Measurements from ENCODE around the gene FAM216B. TPM values are rescaled to one million over a fixed set of nuclear protein-coding genes. Genes with fewer than 3 reads are reported as not detected.

Gene FAM216B
- total RNA-seq, 1 donor from 2014 or later: not detected

DNA sequence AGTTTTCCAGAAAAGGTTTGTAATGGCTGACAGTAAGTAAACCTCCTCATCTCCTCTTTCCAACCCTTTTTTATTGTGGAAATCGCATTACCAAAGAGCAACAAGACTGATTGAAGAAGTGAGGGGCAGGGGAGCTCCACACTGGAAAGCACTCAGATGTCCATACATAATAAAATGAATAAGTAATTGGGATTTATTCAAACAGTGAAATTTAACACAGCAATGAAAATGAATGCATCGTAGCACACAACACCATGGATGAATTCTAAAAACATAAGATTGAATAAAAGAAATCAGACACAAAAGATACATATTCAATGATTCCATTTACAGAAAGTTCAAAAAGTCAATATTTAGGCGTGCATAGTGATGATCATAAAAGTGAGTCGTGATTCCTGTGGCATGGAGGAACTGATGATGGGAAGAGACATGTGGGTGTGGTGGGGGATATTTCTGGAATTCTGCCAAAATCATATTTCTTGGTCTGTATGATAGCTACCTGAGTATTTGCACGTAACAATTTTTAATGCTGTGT lies 18.8 kb downstream of the FAM216B start:
- no peaks in the 10 kb centered on the region for H3K36me3 Mint-ChIP-seq (ENCODE audit: low read depth, unreplicated experiment)
- H3K4me1 Mint-ChIP-seq (ENCODE audit: low read depth, unreplicated experiment): peaks cover 4% of the 10 kb centered on the region
- no peak overlapping the region for H3K27ac Mint-ChIP-seq (ENCODE audit: unreplicated experiment)
- no peak overlapping the region for H3K4me3 ChIP-seq (ENCODE audit: insufficient read depth, low read depth, low read length)
- H3K9ac ChIP-seq (ENCODE audit: low read length): no peak overlapping the region
- H3K4me2 ChIP-seq (ENCODE audit: low read length): no peak overlapping the region
- H3K27ac ChIP-seq (ENCODE audit: low read depth, low read length): no peak overlapping the region
- no peak for TF ChIP-seq EZH2 (IDR thresholded peaks at IDR 0.05; ENCODE audit: insufficient read depth, low read length)
- TF ChIP-seq, protein P1, sequence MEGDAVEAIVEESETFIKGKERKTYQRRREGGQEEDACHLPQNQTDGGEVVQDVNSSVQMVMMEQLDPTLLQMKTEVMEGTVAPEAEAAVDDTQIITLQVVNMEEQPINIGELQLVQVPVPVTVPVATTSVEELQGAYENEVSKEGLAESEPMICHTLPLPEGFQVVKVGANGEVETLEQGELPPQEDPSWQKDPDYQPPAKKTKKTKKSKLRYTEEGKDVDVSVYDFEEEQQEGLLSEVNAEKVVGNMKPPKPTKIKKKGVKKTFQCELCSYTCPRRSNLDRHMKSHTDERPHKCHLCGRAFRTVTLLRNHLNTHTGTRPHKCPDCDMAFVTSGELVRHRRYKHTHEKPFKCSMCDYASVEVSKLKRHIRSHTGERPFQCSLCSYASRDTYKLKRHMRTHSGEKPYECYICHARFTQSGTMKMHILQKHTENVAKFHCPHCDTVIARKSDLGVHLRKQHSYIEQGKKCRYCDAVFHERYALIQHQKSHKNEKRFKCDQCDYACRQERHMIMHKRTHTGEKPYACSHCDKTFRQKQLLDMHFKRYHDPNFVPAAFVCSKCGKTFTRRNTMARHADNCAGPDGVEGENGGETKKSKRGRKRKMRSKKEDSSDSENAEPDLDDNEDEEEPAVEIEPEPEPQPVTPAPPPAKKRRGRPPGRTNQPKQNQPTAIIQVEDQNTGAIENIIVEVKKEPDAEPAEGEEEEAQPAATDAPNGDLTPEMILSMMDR (IDR thresholded peaks at IDR 0.05; ENCODE audit: insufficient read depth, low read depth, low read length): no peak
- FAIRE-seq (no peak), DNase-seq (ENCODE audit: low read depth) (no peak)
- no peaks in the 10 kb centered on the region for H4K20me1 ChIP-seq (ENCODE audit: insufficient read depth, low read length)
- H3K36me3 ChIP-seq (ENCODE audit: insufficient read depth, low read length): no peaks in the 10 kb centered on the region
- H3K27me3 Mint-ChIP-seq (ENCODE audit: low read depth, unreplicated experiment): no peaks in the 10 kb centered on the region
- no peak overlapping the region for H2AFZ ChIP-seq (ENCODE audit: low read depth, low read length)
- H3K79me2 ChIP-seq (ENCODE audit: insufficient read depth, low read length): no peaks in the 10 kb centered on the region
- H3K27me3 ChIP-seq (ENCODE audit: insufficient read depth, low read length): peaks cover 6% of the 10 kb centered on the region
- no peaks in the 10 kb centered on the region for H3K9me3 Mint-ChIP-seq (ENCODE audit: unreplicated experiment)
- H3K4me1 ChIP-seq (ENCODE audit: insufficient read depth, low read length): no peaks in the 10 kb centered on the region
- H3K9me3 ChIP-seq (ENCODE audit: insufficient read depth, low read depth, low read length): no peaks in the 10 kb centered on the region
- no peak overlapping the region for H3K4me3 Mint-ChIP-seq (ENCODE audit: unreplicated experiment)

DNA sequence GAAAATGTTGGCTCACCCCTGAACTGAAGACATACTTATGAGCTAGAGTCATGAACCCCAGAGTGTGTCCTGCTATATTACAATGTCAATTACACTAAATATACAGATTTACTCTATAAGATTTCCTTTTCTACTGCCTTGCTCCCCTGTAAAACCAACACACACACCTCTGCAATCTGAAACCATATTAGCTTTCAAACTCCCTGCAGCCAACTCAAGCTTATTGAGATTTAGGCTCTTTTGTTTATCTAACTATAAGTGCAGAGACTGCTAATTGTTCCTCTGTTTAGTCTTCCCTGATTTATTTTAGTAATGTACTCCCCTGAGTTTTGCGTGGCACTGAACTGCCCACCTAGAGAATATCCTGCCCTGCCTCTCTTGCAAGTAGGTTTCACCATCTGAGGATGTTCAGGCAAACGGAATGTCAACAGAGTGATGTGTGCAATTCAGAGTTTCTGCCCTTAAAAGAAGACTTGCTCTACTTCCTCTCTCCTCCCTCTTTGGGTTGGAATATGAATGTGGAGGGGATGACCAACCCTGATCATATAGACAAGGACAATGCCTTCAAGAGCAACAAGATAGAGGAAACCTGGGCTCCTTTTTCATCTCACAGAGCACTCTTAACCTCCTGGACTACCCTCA lies 22.3 kb downstream of the FAM216B start:
- Histone ChIP-seq H3K27me3 (ENCODE audit: insufficient read depth, low read length) (peaks cover 1% of the 10 kb centered on the region), H3K27ac (ENCODE audit: low read depth, low read length) (no peak overlapping the region), H4K20me1 (ENCODE audit: insufficient read depth, low read length) (no peaks in the 10 kb centered on the region), H3K4me2 (ENCODE audit: low read length) (no peak overlapping the region), H3K9me3 (ENCODE audit: insufficient read depth, low read depth, low read length) (no peaks in the 10 kb centered on the region), H3K79me2 (ENCODE audit: insufficient read depth, low read length) (no peaks in the 10 kb centered on the region), H3K4me3 (ENCODE audit: insufficient read depth, low read depth, low read length) (no peak overlapping the region), H3K36me3 (ENCODE audit: insufficient read depth, low read length) (no peaks in the 10 kb centered on the region), H3K9ac (ENCODE audit: low read length) (no peak overlapping the region), H2AFZ (ENCODE audit: low read depth, low read length) (no peak overlapping the region), H3K4me1 (ENCODE audit: insufficient read depth, low read length) (no peaks in the 10 kb centered on the region)
- H3K27me3 Mint-ChIP-seq (ENCODE audit: low read depth, unreplicated experiment): no peaks in the 10 kb centered on the region
- H3K36me3 Mint-ChIP-seq (ENCODE audit: low read depth, unreplicated experiment): no peaks in the 10 kb centered on the region
- TF ChIP-seq, protein P1 (IDR thresholded peaks at IDR 0.05; ENCODE audit: insufficient read depth, low read depth, low read length): no peak
- no peak for TF ChIP-seq EZH2 (IDR thresholded peaks at IDR 0.05; ENCODE audit: insufficient read depth, low read length)
- DNase-seq (ENCODE audit: low read depth) (no peak), FAIRE-seq (no peak)
- H3K4me3 Mint-ChIP-seq (ENCODE audit: unreplicated experiment): no peak overlapping the region
- H3K9me3 Mint-ChIP-seq (ENCODE audit: unreplicated experiment): no peaks in the 10 kb centered on the region
- H3K4me1 Mint-ChIP-seq (ENCODE audit: low read depth, unreplicated experiment): peaks cover 4% of the 10 kb centered on the region
- H3K27ac Mint-ChIP-seq (ENCODE audit: unreplicated experiment): no peak overlapping the region

DNA sequence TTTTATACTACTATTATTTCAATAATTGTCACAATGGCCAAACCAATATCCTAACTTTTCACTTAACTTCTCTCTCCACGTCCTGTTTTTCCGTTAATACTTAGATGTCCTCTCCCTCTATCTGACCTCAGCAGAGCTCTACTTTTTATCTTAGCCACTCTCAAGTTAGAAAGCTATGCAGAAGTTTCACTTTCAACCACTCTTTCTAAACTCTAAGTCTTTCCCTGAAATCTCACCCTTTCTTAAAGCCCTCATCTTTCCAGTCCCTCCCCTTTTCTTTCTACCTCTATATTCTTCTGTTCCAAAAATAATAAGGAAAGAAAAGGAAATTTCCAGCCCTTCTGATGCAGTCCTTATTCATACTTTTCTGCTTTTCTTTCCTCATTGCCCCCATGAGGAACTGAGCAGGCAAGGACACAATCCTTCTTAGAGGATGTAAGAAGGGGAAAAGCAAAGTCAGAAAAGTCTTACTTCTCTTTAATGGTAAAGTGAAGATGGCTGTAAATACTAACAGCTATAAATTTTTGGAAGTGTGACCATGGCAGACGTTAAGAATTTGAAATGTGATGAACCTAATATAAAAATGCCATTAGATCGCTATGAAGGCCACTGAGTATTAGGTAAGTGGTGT lies 23.0 kb downstream of the FAM216B start:
- Histone ChIP-seq H3K36me3 (ENCODE audit: insufficient read depth, low read length) (no peaks in the 10 kb centered on the region), H3K27me3 (ENCODE audit: insufficient read depth, low read length) (no peaks in the 10 kb centered on the region), H3K4me1 (ENCODE audit: insufficient read depth, low read length) (no peaks in the 10 kb centered on the region), H3K79me2 (ENCODE audit: insufficient read depth, low read length) (no peaks in the 10 kb centered on the region), H3K9ac (ENCODE audit: low read length) (no peak overlapping the region), H3K4me2 (ENCODE audit: low read length) (no peak overlapping the region), H3K9me3 (ENCODE audit: insufficient read depth, low read depth, low read length) (no peaks in the 10 kb centered on the region), H4K20me1 (ENCODE audit: insufficient read depth, low read length) (no peaks in the 10 kb centered on the region), H3K4me3 (ENCODE audit: insufficient read depth, low read depth, low read length) (no peak overlapping the region), H3K27ac (ENCODE audit: low read depth, low read length) (no peak overlapping the region), H2AFZ (ENCODE audit: low read depth, low read length) (no peak overlapping the region)
- TF ChIP-seq EZH2 (IDR thresholded peaks at IDR 0.05; ENCODE audit: insufficient read depth, low read length): no peak
- TF ChIP-seq, protein P1 (IDR thresholded peaks at IDR 0.05; ENCODE audit: insufficient read depth, low read depth, low read length): no peak
- Mint-ChIP-seq H3K9me3 (ENCODE audit: unreplicated experiment) (no peaks in the 10 kb centered on the region), H3K27ac (ENCODE audit: unreplicated experiment) (no peak overlapping the region), H3K4me3 (ENCODE audit: unreplicated experiment) (no peak overlapping the region), H3K36me3 (ENCODE audit: low read depth, unreplicated experiment) (no peaks in the 10 kb centered on the region), H3K27me3 (ENCODE audit: low read depth, unreplicated experiment) (no peaks in the 10 kb centered on the region), H3K4me1 (ENCODE audit: low read depth, unreplicated experiment) (peaks cover 4% of the 10 kb centered on the region)
- FAIRE-seq (no peak), DNase-seq (ENCODE audit: low read depth) (no peak)

Measured in astrocyte (in vitro differentiated cells and primary cell).